NOMO-1 (cell line): ENCODE measurements around the gene VGF.
"Not testable (repeated sequence)": the region's sequence is repeated elsewhere in the genome, so short reads cannot be mapped to it uniquely, and the experiment has no call there.

ENCODE experiments used
- DNase-seq, 2 experiments: peaks; one replicate each; lab custom pipeline; 2025; ENCODE audit not compliant: unreplicated experiment in 2 of 2; lab: John Stamatoyannopoulos, UW

VGF gene

GRCh38 chr7:101165075-101165957 is at the start of gene VGF:
Gene VGF, minus strand, starts transcription at chr7:101165569. Its CDS starts 726 bp downstream, at chr7:101164843.
- peak; percentile 97 to 98 for DNase-seq

- no peak for DNase-seq
Measured at GRCh38 chr7:101212014-101212413, 46.6 kb upstream of the VGF start.

GRCh38 chr7:101211501-101211900 is 46.1 kb upstream of the VGF start:
- DNase-seq, result no peak

GRCh38 chr7:101210143-101210542 is 44.8 kb upstream of the VGF start:
- no peak for DNase-seq

GRCh38 chr7:101208794-101209193 is 43.4 kb upstream of the VGF start:
- DNase-seq, result no peak

- no peak for DNase-seq
Measured at GRCh38 chr7:101207459-101207858, 42.1 kb upstream of the VGF start.

GRCh38 chr7:101206665-101207042 is 41.3 kb upstream of the VGF start:
- no peak for DNase-seq

GRCh38 chr7:101205901-101206664 is 40.7 kb upstream of the VGF start:
- no peak for DNase-seq

- DNase-seq, result peak; percentile 81 to 93
Measured at GRCh38 chr7:101203740-101204738, 38.7 kb upstream of the VGF start.

GRCh38 chr7:101202603-101202918 is 37.2 kb upstream of the VGF start:
- DNase-seq, result no peak

GRCh38 chr7:101201695-101202602 is 36.6 kb upstream of the VGF start:
- DNase-seq, result no peak

GRCh38 chr7:101200862-101201599 is 35.7 kb upstream of the VGF start, which contains the start of gene MOGAT3:
Gene MOGAT3, minus strand, starts transcription at chr7:101201036. Its CDS starts 182 bp downstream, at chr7:101200854.
- DNase-seq, result no peak

- no peak for DNase-seq
Measured at GRCh38 chr7:101200504-101200861, 35.1 kb upstream of the VGF start.

- not testable (repeated sequence) for DNase-seq
Measured at GRCh38 chr7:101199522-101199921, 34.2 kb upstream of the VGF start.

GRCh38 chr7:101198476-101198875 is 33.1 kb upstream of the VGF start:
- no peak for DNase-seq

- DNase-seq, result no peak
Measured at GRCh38 chr7:101197991-101198390, 32.6 kb upstream of the VGF start.

GRCh38 chr7:101195884-101196283 is 30.5 kb upstream of the VGF start:
- no peak for DNase-seq

GRCh38 chr7:101189109-101189508 is 23.7 kb upstream of the VGF start:
- DNase-seq, result no peak

GRCh38 chr7:101186844-101187428 is 21.6 kb upstream of the VGF start:
- DNase-seq, result peak; percentile 77 to 98
